SH-SY5Y (cell line): ENCODE results near the gene PRRT2.

ENCODE experiments used
- GATA2 ChIP-seq: IDR thresholded peaks from 2 replicates; pipeline ENCODE4 v1.6.1; 2011; ENCODE audit warnings: mild to moderate bottlenecking, low read depth, low read length
- GATA3 ChIP-seq: IDR thresholded peaks from 2 replicates; pipeline ENCODE4 v1.6.1; 2011; ENCODE audit warnings: low read depth, mild to moderate bottlenecking, low read length, moderate library complexity

DNA sequence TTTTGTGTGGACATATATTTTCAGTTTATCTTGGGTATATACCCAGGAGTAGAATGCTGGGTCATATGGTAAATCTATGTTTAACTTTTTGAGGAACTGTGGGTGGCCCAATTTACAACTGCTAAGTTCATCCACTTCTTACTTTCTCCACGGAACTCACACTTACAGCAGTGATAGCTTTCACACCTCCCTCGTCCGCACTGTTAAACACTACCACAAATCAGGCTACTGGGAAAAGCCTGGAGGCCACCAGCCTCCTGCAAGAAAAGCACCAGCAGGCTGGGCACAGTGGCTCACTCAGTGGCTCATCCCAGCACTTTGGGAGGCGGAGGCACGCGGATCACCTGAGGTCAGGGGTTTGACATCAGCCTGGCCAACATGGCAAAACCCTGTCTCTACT lies 48.7 kb upstream of the PRRT2 start:
- TF ChIP-seq GATA2 (no peak), GATA3 (no peak)
